GM19452 (cell line): ENCODE data around the gene SEL1L2.

ENCODE experiments used
- ATAC-seq: cut with Tn5 transposase; IDR thresholded peaks from one replicate; pipeline ENCODE4 v1.9.1; 2021; ENCODE audit not compliant: unreplicated experiment

Gene SEL1L2

GRCh38 chr20:13868331-13868730 lies 122.1 kb downstream of the SEL1L2 start:
- no peak for ATAC-seq

- ATAC-seq, result no peak
These were observed 124.5 kb downstream of the SEL1L2 start for GRCh38 chr20:13865791-13866351.

GRCh38 chr20:13865156-13865555 lies 125.3 kb downstream of the SEL1L2 start:
- ATAC-seq, result no peak

- no peak for ATAC-seq
These were observed 127.2 kb downstream of the SEL1L2 start for GRCh38 chr20:13863244-13863643.

GRCh38 chr20:13862245-13862644 lies 128.2 kb downstream of the SEL1L2 start:
- no peak for ATAC-seq

GRCh38 chr20:13858871-13859270 lies 131.5 kb downstream of the SEL1L2 start:
- no peak for ATAC-seq

GRCh38 chr20:13858439-13858838 lies 132.0 kb downstream of the SEL1L2 start:
- no peak for ATAC-seq

GRCh38 chr20:13857961-13858360 lies 132.5 kb downstream of the SEL1L2 start:
- no peak for ATAC-seq

GRCh38 chr20:13857304-13857703 lies 133.1 kb downstream of the SEL1L2 start:
- no peak for ATAC-seq

GRCh38 chr20:13856354-13856753 lies 134.1 kb downstream of the SEL1L2 start:
- ATAC-seq, result no peak

GRCh38 chr20:13855613-13856012 lies 134.8 kb downstream of the SEL1L2 start:
- no peak for ATAC-seq

- no peak for ATAC-seq
These were observed 138.1 kb downstream of the SEL1L2 start for GRCh38 chr20:13852306-13852705.

- ATAC-seq, result no peak
These were observed 139.1 kb downstream of the SEL1L2 start for GRCh38 chr20:13851279-13851678.

- no peak for ATAC-seq
These were observed 146.1 kb downstream of the SEL1L2 start for GRCh38 chr20:13844296-13844695.

- no peak for ATAC-seq
These were observed 149.2 kb downstream of the SEL1L2 start for GRCh38 chr20:13841206-13841605.

GRCh38 chr20:13840093-13840465 lies 150.3 kb downstream of the SEL1L2 start:
- no peak for ATAC-seq

- no peak for ATAC-seq
These were observed 150.9 kb downstream of the SEL1L2 start for GRCh38 chr20:13839421-13840092.

- no peak for ATAC-seq
These were observed 151.8 kb downstream of the SEL1L2 start for GRCh38 chr20:13838664-13839063.

- ATAC-seq, result no peak
These were observed 158.9 kb downstream of the SEL1L2 start for GRCh38 chr20:13831476-13831875.

GRCh38 chr20:13825465-13825864 lies 164.9 kb downstream of the SEL1L2 start:
- ATAC-seq, result no peak

GRCh38 chr20:13824459-13824858 lies 166.0 kb downstream of the SEL1L2 start:
- no peak for ATAC-seq

GRCh38 chr20:13822459-13822858 lies 168.0 kb downstream of the SEL1L2 start:
- no peak for ATAC-seq

GRCh38 chr20:13821876-13822275 lies 168.5 kb downstream of the SEL1L2 start:
- no peak for ATAC-seq
